Upper lobe of right lung (tissue), 1 donor: ENCODE results near the gene CYP26B1. TPM values are rescaled to one million over a fixed set of nuclear protein-coding genes. Genes with fewer than 3 reads are reported as not detected.

Experiments used
- ATAC-seq: fragments of 200-7000 bp; cut with Tn5 transposase; one replicate; pipeline ENCODE4 v1.9.1; 2020; ENCODE audit warnings: mild to moderate bottlenecking, moderate library complexity
- DNase-seq: peaks from one replicate; pipeline ENCODE4 v3.0.0-alpha.2; 2020
- H3K27ac ChIP-seq: fragments of 200-600 bp; one replicate; pipeline ENCODE4 v1.8.0; 2022
- H3K27me3 ChIP-seq: fragments of 200-600 bp; one replicate; pipeline ENCODE4 v1.8.0; 2022; ENCODE audit warnings: mild to moderate bottlenecking
- H3K36me3 ChIP-seq: fragments of 200-600 bp; one replicate; pipeline ENCODE4 v1.8.0; 2022
- H3K4me1 ChIP-seq: fragments of 200-600 bp; one replicate; pipeline ENCODE4 v1.8.0; 2022
- H3K4me3 ChIP-seq: fragments of 200-600 bp; one replicate; pipeline ENCODE4 v1.8.0; 2022; ENCODE audit warnings: mild to moderate bottlenecking
- H3K9me3 ChIP-seq: fragments of 200-600 bp; one replicate; pipeline ENCODE4 v1.8.0; 2022
- intact Hi-C: fragments of 100-400 bp; cut with DNase I; formaldehyde crosslinking; loops from one replicate; pipeline ENCODE4 v1.11.0; 2022
- total RNA-seq: library from RNA; stranded (reverse); fragmentation: NEBNext Ultra II Directional; extraction: Animal tissue kit (Norgen Biotek cat#: 25700); gene quantifications from one replicate; pipeline ENCODE4 v1.2.1, GENCODE V29; 2021
- TF ChIP-seq, protein P1 (sequence below): fragments of 200-600 bp; IDR thresholded peaks from one replicate; pipeline ENCODE4 v1.8.0; 2022; ENCODE audit warnings: antibody characterized with exemption
- donor health status: DM: no; HTN: yes; CAD: no; lungs with severe emphysema.

Gene CYP26B1
- total RNA-seq, 1 donor from 2014 or later: 3.8 TPM

DNA sequence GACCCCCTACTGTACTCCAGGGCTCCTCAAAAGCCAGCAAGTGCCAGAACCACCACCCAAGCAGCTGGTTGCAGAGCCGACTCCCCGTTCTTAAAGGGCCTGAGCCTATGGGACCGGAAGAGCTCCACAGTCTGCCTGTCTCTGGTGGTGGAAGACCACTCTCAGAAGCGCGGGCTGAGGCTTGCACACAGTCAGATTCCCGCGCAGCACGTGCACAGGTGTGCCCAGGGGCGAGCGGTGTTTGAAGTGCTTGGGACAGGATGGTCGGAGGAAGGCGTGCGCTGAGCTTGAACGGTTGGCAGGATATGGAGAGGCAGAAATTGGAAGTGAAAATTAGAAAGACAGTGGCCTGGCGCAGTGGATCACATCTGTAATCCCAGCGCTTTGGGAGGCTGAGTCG lies 64.8 kb downstream of the CYP26B1 start:
- DNase-seq (no peak), ATAC-seq (no peak)
- TF ChIP-seq, protein P1, sequence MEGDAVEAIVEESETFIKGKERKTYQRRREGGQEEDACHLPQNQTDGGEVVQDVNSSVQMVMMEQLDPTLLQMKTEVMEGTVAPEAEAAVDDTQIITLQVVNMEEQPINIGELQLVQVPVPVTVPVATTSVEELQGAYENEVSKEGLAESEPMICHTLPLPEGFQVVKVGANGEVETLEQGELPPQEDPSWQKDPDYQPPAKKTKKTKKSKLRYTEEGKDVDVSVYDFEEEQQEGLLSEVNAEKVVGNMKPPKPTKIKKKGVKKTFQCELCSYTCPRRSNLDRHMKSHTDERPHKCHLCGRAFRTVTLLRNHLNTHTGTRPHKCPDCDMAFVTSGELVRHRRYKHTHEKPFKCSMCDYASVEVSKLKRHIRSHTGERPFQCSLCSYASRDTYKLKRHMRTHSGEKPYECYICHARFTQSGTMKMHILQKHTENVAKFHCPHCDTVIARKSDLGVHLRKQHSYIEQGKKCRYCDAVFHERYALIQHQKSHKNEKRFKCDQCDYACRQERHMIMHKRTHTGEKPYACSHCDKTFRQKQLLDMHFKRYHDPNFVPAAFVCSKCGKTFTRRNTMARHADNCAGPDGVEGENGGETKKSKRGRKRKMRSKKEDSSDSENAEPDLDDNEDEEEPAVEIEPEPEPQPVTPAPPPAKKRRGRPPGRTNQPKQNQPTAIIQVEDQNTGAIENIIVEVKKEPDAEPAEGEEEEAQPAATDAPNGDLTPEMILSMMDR: no peak
- Histone ChIP-seq H3K27me3 (no peaks in the 10 kb centered on the region), H3K27ac (no peak overlapping the region), H3K4me1 (no peaks in the 10 kb centered on the region), H3K36me3 (no peaks in the 10 kb centered on the region), H3K4me3 (no peak overlapping the region), H3K9me3 (no peaks in the 10 kb centered on the region)
- intact Hi-C loops: no loop called here

DNA sequence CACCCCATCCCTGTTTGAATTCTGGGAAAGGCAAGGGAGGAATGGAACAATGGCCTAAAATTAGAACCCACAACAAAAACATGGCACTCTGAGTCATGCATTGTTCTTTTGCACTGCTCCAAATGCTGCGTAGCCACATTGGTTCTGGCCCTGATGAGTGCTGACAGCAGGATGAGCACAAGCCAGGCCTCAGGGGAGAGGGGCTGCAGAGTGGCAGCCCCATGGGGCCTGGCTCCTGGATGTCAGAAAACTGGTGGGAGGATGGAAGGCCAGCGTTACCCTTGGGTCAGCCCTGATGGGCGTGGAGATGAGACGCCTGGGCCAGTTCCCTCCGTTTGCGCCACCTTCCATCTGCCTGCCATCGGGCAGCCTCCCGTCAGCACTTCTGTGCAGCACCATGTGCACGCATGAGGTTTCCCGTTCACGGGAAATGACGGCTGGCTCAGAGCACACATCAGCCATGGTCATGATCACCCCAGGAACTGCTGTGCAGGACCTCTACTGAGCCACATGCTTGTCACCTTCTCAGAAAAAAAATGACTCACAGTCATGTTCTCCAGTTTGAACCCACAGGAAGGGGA lies 65.6 kb downstream of the CYP26B1 start:
- Histone ChIP-seq H3K9me3 (no peaks in the 10 kb centered on the region), H3K27ac (no peak overlapping the region), H3K36me3 (no peaks in the 10 kb centered on the region), H3K27me3 (no peaks in the 10 kb centered on the region), H3K4me1 (no peaks in the 10 kb centered on the region), H3K4me3 (no peak overlapping the region)
- DNase-seq (no peak), ATAC-seq (no peak)
- TF ChIP-seq, protein P1: no peak
- intact Hi-C loops: no loop called here

DNA sequence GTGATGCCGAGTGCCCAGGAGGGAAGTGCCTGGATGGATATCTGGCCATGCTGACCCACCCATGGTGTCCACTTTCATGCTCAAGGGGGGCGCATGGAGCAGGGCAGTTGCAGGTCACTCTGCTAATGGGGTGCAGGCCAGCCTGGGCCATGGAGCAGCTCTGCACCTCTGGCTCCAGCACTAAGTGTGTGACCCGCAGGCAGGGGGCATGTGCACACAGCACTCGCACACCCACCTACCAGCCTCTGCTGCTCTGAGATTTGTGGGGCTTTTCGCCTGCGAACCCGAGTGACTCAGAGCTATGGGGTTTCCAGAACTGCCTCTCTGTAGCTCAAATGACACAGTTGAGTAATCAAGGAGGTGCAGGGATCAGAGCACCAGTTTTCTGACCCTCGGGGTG lies 66.2 kb downstream of the CYP26B1 start:
- Histone ChIP-seq H3K27me3 (no peaks in the 10 kb centered on the region), H3K36me3 (no peaks in the 10 kb centered on the region), H3K27ac (no peak overlapping the region), H3K9me3 (no peaks in the 10 kb centered on the region), H3K4me3 (no peak overlapping the region), H3K4me1 (no peaks in the 10 kb centered on the region)
- intact Hi-C loops: no loop called here
- TF ChIP-seq, protein P1: no peak
- DNase-seq (no peak), ATAC-seq (no peak)

DNA sequence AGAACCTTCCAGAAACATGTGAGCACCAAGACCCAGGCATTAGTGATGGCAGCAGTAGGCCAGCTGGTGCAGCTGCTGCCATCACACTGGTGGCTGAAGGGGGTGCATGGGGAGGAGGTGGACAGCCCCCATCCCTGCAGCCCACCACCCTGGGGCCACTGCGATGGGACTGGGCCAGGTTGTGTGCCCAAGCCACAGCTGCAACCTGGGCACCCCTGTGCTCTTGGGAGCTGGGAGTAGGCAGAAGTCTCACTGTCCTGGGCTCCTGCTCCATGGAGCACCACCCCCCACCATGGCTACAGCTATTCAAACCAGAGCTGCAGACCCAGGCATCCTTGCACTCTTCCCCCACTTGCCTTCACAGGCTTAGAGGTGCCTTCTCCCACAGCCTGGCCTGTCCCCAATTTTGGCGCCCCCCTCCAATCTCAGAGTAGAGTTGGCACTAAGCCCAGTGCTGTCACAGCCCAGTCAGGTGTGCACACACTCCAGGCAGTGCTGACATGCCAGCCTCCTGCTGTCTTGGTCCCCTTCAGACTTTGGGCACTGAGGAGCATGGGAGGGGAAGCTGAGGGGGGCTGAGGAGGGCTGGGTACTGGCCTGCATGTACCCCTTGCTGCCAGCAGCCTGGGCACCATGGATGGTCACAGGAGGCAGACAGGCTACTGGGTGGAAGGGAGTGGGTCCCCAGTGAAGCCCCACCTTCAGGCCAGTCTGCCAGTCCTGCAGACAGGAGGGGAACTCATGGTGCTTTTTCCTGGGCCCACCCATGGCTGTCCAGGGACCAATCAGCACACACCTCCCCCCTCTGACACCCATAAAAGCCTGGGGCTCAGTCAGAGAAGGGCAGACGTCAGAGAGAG lies 67.1 kb downstream of the CYP26B1 start:
- ATAC-seq: no peak
- Histone ChIP-seq H3K4me1 (no peaks in the 10 kb centered on the region), H3K4me3 (no peak overlapping the region), H3K36me3 (no peaks in the 10 kb centered on the region), H3K27ac (no peak overlapping the region), H3K27me3 (no peaks in the 10 kb centered on the region), H3K9me3 (no peaks in the 10 kb centered on the region)
- TF ChIP-seq, protein P1: no peak
- DNase-seq: no peak
- intact Hi-C loops: no loop called here
